A549 (cell line): ENCODE results near the gene ANXA9. TPM values are rescaled to one million over a fixed set of nuclear protein-coding genes. Genes with fewer than 3 reads are reported as not detected.

Experiments
- ATAC-seq, 2 experiments: fragments of 200-7000 bp in 1 of 2; fragments of >200 bp in 1 of 2; cut with Nextera tagmentation in 1 of 2; cut with Tn5 transposase in 1 of 2; 3 replicates each; pipeline versions ENCODE4 v1.8.0 to v1.9.1; 2018 to 2020; ENCODE audit warnings: mild to moderate bottlenecking in 1 of 2, moderate library complexity in 1 of 2
- CTCF ChIA-PET: fragments of 300-600 bp; sonication (Branson Sonifier 250); formaldehyde crosslinking; extraction: SDS; loops from one replicate; lab custom pipeline; 2021; ENCODE audit warnings: antibody characterized with exemption, inconsistent platforms; lab: Yijun Ruan, JAX
- POLR2A ChIA-PET: fragments of 350-600 bp; formaldehyde crosslinking; extraction: SDS; loops from one replicate; lab custom pipeline; 2021; ENCODE audit warnings: antibody characterized with exemption, inconsistent platforms; lab: Yijun Ruan, JAX
- DNase-seq, 2 experiments: peaks; one replicate each; pipeline versions ENCODE4 v3.0.0 to v3.0.0-alpha.2; 2011 to 2016; ENCODE audit warnings: low read depth in 1 of 2, low spot score in 1 of 2
- FAIRE-seq: peaks from 2 replicates; lab custom pipeline; 2011; peaks lifted over from hg19 to GRCh38; lab: Jason Lieb, UNC
- H3K27ac ChIP-seq, 2 experiments: fragments of >200 bp; sonication (Bioruptor Twin); formaldehyde crosslinking; 3 replicates each; pipeline ENCODE4 v1.5.1; 2016 to 2017
- H3K4me1 ChIP-seq: fragments of >200 bp; sonication (Bioruptor Twin); formaldehyde crosslinking; 3 replicates; pipeline ENCODE4 v1.6.1; 2016
- H3K4me2 ChIP-seq: fragments of >200 bp; sonication (Bioruptor Twin); formaldehyde crosslinking; 3 replicates; pipeline ENCODE4 v1.6.1; 2016
- H3K4me3 ChIP-seq: fragments of >200 bp; sonication (Bioruptor Twin); formaldehyde crosslinking; 3 replicates; pipeline ENCODE4 v1.5.1; 2016
- H3K9me3 ChIP-seq: fragments of >200 bp; sonication (Bioruptor Twin); formaldehyde crosslinking; 3 replicates; pipeline ENCODE4 v1.6.1; 2016
- BHLHE40 ChIP-seq: IDR thresholded peaks from 2 replicates; pipeline ENCODE4 v1.6.1; 2012; ENCODE audit warnings: low read depth, low read length, inconsistent platforms
- CEBPB ChIP-seq, 2 experiments: fragments of >200 bp in 1 of 2; sonication (Bioruptor Twin) in 1 of 2; formaldehyde crosslinking in 1 of 2; IDR thresholded peaks; 2 replicates each; pipeline ENCODE4 v1.6.1; 2012 to 2016
- CHD2 ChIP-seq: fragments of 150-350 bp; IDR thresholded peaks from 2 replicates; pipeline ENCODE4 v1.6.1; 2014; ENCODE audit warnings: low read length; ENCODE audit not compliant: partially characterized antibody
- EHMT2 ChIP-seq: fragments of 200-600 bp; sonication (generic); IDR thresholded peaks from 2 replicates; pipeline ENCODE4 v1.6.1; 2016; ENCODE audit warnings: antibody characterized with exemption, low read depth, mild to moderate bottlenecking, moderate library complexity
- FOSB ChIP-seq: fragments of 250-450 bp; sonication (Bioruptor Pico); IDR thresholded peaks from 2 replicates; pipeline ENCODE4 v1.5.0; 2020; ENCODE audit warnings: mild to moderate bottlenecking, moderate library complexity
- JUNB ChIP-seq: fragments of >200 bp; sonication (Bioruptor Twin); formaldehyde crosslinking; IDR thresholded peaks from 2 replicates; pipeline ENCODE4 v1.6.1; 2016
- KDM1A ChIP-seq: fragments of 200-600 bp; sonication (generic); IDR thresholded peaks from 2 replicates; pipeline ENCODE4 v1.6.1; 2016; ENCODE audit warnings: low read depth, mild to moderate bottlenecking
- NFE2L2 ChIP-seq: fragments of 150-350 bp; conservative IDR thresholded peaks from 2 replicates; pipeline ENCODE4 v1.6.1; 2014; ENCODE audit warnings: low read length
- NR3C1 ChIP-seq: fragments of >200 bp; sonication (Bioruptor Twin); formaldehyde crosslinking; IDR thresholded peaks from 3 replicates; pipeline ENCODE4 v1.6.1; 2017
- PHF8 ChIP-seq: fragments of 200-600 bp; sonication (generic); IDR thresholded peaks from 2 replicates; pipeline ENCODE4 v1.6.1; 2016; ENCODE audit warnings: low read depth, mild to moderate bottlenecking, antibody characterized with exemption, moderate library complexity, borderline replicate concordance
- RAD21 ChIP-seq, 2 experiments: fragments of >200 bp in 1 of 2; sonication (Bioruptor Twin) in 1 of 2; formaldehyde crosslinking in 1 of 2; IDR thresholded peaks in 1 of 2; conservative IDR thresholded peaks in 1 of 2; 2 replicates in 1 of 2; 3 replicates in 1 of 2; pipeline ENCODE4 v1.6.1; 2012 to 2018; ENCODE audit warnings: inconsistent platforms in 1 of 2
- RARB ChIP-seq: fragments of 250-450 bp; sonication (Bioruptor Pico); IDR thresholded peaks from 2 replicates; pipeline ENCODE4 v1.8.0; 2021; ENCODE audit warnings: mild to moderate bottlenecking, moderate library complexity
- RCOR1 ChIP-seq: fragments of 150-350 bp; IDR thresholded peaks from 2 replicates; pipeline ENCODE4 v1.6.1; 2014; ENCODE audit warnings: antibody characterized with exemption, low read length, low read depth
- RNF2 ChIP-seq: fragments of 200-600 bp; sonication (generic); IDR thresholded peaks from 2 replicates; pipeline ENCODE4 v1.6.1; 2016; ENCODE audit warnings: low read depth, mild to moderate bottlenecking, antibody characterized with exemption, moderate library complexity, borderline replicate concordance
- TFCP2L1 ChIP-seq: fragments of 250-450 bp; sonication (Bioruptor Pico); IDR thresholded peaks from 2 replicates; pipeline ENCODE4 v1.5.0; 2021; ENCODE audit warnings: mild to moderate bottlenecking
- ZC3H11A ChIP-seq: fragments of 450-650 bp; IDR thresholded peaks from 2 replicates; pipeline ENCODE4 v1.6.1; 2014; ENCODE audit warnings: antibody characterized with exemption, mild to moderate bottlenecking
- ZNF302 ChIP-seq: fragments of 250-450 bp; sonication (Bioruptor Pico); IDR thresholded peaks from 2 replicates; pipeline ENCODE4 v1.9.0; 2021; ENCODE audit warnings: inconsistent platforms, mild to moderate bottlenecking, moderate library complexity
- ZSCAN20 ChIP-seq: fragments of 250-450 bp; sonication (Bioruptor Pico); IDR thresholded peaks from 2 replicates; pipeline ENCODE4 v1.8.0; 2022; ENCODE audit warnings: mild to moderate bottlenecking, moderate library complexity
- WGBS: methylation state at CpG from one replicate; pipeline ENCODE4 v1.1.6; 2017; ENCODE audit errors: missing lambda C conversion rate; 5-methylcytosine and 5-hydroxymethylcytosine counted together
- polyA plus RNA-seq, 4 experiments: library from polyadenylated mRNA; depleted of rRNA in 3 of 4; stranded (reverse); fragments of >200 nt; fragmentation: RNase III in 1 of 4; extraction: RNeasy Plus Mini Kit Qiagen cat#74134 plus additional on column Dnase treatment in 1 of 4; gene quantifications; 2 replicates in 3 of 4; 3 replicates in 1 of 4; pipeline ENCODE4 v1.2.3, GENCODE V29; 2011 to 2017
- TF ChIP-seq, protein P1 (sequence below): IDR thresholded peaks from 2 replicates; pipeline ENCODE4 v1.6.1; 2012
- TF ChIP-seq, protein P2 (sequence below): IDR thresholded peaks from 2 replicates; pipeline ENCODE4 v1.6.1; 2012
- TF ChIP-seq, protein P3 (sequence below): fragments of 250-450 bp; sonication (Bioruptor Pico); IDR thresholded peaks from 2 replicates; pipeline ENCODE4 v1.5.0; 2021; ENCODE audit warnings: mild to moderate bottlenecking, moderate library complexity, borderline replicate concordance
- TF ChIP-seq, protein P4 (sequence below): fragments of >200 bp; sonication (Bioruptor Twin); formaldehyde crosslinking; IDR thresholded peaks from 2 replicates; pipeline ENCODE4 v1.6.1; 2016
- TF ChIP-seq, protein P5 (sequence below): fragments of 250-450 bp; sonication (Bioruptor Pico); IDR thresholded peaks from 2 replicates; pipeline ENCODE4 v1.5.0; 2020; ENCODE audit warnings: low read depth, mild to moderate bottlenecking, moderate library complexity
- TF ChIP-seq, protein P6 (sequence below): fragments of >200 bp; sonication (Bioruptor Twin); formaldehyde crosslinking; IDR thresholded peaks from 3 replicates; pipeline ENCODE4 v1.5.1; 2016
- TF ChIP-seq, protein P7 (sequence below): fragments of >200 bp; sonication (Bioruptor Twin); formaldehyde crosslinking; IDR thresholded peaks from 3 replicates; pipeline ENCODE4 v1.6.1; 2016

The ANXA9 gene
- polyA plus RNA-seq, 2 of the 4 experiments (the other 2 are of a cell fraction): 2.1 to 2.2 TPM

DNA sequence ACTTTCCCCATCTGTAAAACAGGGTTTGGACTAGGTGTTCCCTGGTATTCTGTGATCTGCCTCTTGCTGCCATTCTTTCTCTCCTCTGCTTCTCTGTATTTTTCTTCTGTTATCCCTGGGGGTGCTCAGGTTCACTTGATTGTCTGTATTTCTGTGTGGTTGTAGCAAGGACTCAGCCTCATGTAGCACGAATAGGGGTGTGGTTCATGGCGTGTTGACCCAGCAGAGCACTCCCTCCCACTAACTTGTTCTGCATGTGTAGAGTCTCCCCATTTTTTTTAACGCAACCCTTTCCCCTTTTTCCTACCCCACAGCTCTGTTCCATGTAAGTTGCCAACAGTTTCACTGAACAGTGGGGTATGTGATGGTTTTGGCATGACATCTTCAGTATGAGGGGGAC is 53.1 kb downstream of the ANXA9 start:
- no peaks in the 10 kb centered on the region for H3K9me3 ChIP-seq
- ATAC-seq (no peak), FAIRE-seq (no peak), DNase-seq (no peak)
- ChIA-PET CTCF (interaction anchor here (4.8 kb wide), 1 partner anchor 10 kb away, joined by 14 read pairs; no protein-coding TSS in a partner anchor), POLR2A (interaction anchor here (1.1 kb wide), 1 partner anchor 13 kb away, joined by 3 read pairs; the partner anchor contains the start of gene C1orf56)
- TF ChIP-seq CHD2 (no peak), TFCP2L1 (CRISPR knock-in tag) (no peak), CEBPB (IDR thresholded peaks at IDR 0.05) (no peak), PHF8 (no peak), JUNB (no peak), FOSB (CRISPR knock-in tag) (no peak), RNF2 (no peak), ZNF302 (CRISPR knock-in tag) (no peak), ZC3H11A (no peak), EHMT2 (no peak)
- TF ChIP-seq, protein P1, sequence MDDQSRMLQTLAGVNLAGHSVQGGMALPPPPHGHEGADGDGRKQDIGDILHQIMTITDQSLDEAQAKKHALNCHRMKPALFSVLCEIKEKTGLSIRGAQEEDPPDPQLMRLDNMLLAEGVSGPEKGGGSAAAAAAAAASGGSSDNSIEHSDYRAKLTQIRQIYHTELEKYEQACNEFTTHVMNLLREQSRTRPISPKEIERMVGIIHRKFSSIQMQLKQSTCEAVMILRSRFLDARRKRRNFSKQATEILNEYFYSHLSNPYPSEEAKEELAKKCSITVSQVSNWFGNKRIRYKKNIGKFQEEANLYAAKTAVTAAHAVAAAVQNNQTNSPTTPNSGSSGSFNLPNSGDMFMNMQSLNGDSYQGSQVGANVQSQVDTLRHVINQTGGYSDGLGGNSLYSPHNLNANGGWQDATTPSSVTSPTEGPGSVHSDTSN: no peak
- TF ChIP-seq, protein P2, sequence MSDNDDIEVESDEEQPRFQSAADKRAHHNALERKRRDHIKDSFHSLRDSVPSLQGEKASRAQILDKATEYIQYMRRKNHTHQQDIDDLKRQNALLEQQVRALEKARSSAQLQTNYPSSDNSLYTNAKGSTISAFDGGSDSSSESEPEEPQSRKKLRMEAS: no peak
- TF ChIP-seq, protein P3, sequence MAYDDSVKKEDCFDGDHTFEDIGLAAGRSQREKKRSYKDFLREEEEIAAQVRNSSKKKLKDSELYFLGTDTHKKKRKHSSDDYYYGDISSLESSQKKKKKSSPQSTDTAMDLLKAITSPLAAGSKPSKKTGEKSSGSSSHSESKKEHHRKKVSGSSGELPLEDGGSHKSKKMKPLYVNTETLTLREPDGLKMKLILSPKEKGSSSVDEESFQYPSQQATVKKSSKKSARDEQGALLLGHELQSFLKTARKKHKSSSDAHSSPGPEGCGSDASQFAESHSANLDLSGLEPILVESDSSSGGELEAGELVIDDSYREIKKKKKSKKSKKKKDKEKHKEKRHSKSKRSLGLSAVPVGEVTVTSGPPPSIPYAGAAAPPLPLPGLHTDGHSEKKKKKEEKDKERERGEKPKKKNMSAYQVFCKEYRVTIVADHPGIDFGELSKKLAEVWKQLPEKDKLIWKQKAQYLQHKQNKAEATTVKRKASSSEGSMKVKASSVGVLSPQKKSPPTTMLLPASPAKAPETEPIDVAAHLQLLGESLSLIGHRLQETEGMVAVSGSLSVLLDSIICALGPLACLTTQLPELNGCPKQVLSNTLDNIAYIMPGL (CRISPR knock-in tag): no peak
- TF ChIP-seq, protein P4, sequence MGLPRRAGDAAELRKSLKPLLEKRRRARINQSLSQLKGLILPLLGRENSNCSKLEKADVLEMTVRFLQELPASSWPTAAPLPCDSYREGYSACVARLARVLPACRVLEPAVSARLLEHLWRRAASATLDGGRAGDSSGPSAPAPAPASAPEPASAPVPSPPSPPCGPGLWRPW: no peak
- no peak overlapping the region for H3K27ac ChIP-seq
- no peak overlapping the region for H3K4me2 ChIP-seq
- WGBS: 94% methylated on average over 3 of the region's 3 CpGs
- H3K4me1 ChIP-seq: no peaks in the 10 kb centered on the region
- H3K4me3 ChIP-seq: no peak overlapping the region

DNA sequence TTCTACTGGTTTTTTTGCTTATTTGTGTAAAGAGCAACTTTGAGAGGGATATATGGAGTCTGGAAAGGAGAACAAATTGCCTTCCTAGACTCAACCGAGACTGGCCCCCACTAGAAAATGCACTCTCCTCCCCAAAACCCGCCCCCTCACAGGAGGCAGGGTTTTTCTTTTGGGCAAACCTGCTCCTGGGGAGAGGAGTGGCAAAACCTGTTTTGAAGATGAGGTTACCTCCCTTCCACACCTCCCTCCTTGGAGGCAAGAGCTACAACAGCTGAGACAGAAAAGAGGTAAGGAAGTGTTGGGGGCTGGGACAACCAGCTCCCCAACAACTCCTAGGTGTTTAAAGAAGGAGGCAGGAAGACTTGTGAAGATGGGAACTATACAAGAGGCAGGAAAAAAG is 54.3 kb downstream of the ANXA9 start, which contains the start of gene BNIPL:
BNIPL (plus strand) TSS at position 231 of the 400 bp plus-strand sequence; CDS start at position 371, 140 bp downstream.
- no peak for DNase-seq
- POLR2A ChIA-PET: no interaction called here
- no peak within 1 kb of the TSS for H3K4me3 ChIP-seq
- H3K27ac ChIP-seq: no peak within 1 kb of the TSS
- WGBS: 38% methylated on average over 2 of the region's 2 CpGs
- ATAC-seq: no peak
- no peak within 1 kb of the TSS for H3K4me2 ChIP-seq
- no peak for TF ChIP-seq NR3C1
- TF ChIP-seq BHLHE40: no peak
- TF ChIP-seq, protein P4: no peak
- TF ChIP-seq JUNB: no peak
- TF ChIP-seq RCOR1: no peak
- TF ChIP-seq, protein P5, sequence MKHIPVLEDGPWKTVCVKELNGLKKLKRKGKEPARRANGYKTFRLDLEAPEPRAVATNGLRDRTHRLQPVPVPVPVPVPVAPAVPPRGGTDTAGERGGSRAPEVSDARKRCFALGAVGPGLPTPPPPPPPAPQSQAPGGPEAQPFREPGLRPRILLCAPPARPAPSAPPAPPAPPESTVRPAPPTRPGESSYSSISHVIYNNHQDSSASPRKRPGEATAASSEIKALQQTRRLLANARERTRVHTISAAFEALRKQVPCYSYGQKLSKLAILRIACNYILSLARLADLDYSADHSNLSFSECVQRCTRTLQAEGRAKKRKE (CRISPR knock-in tag): no peak
- TF ChIP-seq, protein P3 (CRISPR knock-in tag): no peak
- TF ChIP-seq, protein P6, sequence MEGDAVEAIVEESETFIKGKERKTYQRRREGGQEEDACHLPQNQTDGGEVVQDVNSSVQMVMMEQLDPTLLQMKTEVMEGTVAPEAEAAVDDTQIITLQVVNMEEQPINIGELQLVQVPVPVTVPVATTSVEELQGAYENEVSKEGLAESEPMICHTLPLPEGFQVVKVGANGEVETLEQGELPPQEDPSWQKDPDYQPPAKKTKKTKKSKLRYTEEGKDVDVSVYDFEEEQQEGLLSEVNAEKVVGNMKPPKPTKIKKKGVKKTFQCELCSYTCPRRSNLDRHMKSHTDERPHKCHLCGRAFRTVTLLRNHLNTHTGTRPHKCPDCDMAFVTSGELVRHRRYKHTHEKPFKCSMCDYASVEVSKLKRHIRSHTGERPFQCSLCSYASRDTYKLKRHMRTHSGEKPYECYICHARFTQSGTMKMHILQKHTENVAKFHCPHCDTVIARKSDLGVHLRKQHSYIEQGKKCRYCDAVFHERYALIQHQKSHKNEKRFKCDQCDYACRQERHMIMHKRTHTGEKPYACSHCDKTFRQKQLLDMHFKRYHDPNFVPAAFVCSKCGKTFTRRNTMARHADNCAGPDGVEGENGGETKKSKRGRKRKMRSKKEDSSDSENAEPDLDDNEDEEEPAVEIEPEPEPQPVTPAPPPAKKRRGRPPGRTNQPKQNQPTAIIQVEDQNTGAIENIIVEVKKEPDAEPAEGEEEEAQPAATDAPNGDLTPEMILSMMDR: no peak
- TF ChIP-seq KDM1A: no peak
- no peak for TF ChIP-seq ZC3H11A
- no peak for TF ChIP-seq ZSCAN20 (CRISPR knock-in tag)
- no peak for TF ChIP-seq NFE2L2
- TF ChIP-seq EHMT2: no peak
- no peak for TF ChIP-seq RARB (CRISPR knock-in tag)
- TF ChIP-seq RAD21 (conservative IDR thresholded peaks at IDR 0.05 in 1 of 2, IDR thresholded peaks at IDR 0.05 in 1 of 2): no peak
- TF ChIP-seq, protein P7, sequence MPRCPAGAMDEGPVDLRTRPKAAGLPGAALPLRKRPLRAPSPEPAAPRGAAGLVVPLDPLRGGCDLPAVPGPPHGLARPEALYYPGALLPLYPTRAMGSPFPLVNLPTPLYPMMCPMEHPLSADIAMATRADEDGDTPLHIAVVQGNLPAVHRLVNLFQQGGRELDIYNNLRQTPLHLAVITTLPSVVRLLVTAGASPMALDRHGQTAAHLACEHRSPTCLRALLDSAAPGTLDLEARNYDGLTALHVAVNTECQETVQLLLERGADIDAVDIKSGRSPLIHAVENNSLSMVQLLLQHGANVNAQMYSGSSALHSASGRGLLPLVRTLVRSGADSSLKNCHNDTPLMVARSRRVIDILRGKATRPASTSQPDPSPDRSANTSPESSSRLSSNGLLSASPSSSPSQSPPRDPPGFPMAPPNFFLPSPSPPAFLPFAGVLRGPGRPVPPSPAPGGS: no peak
- no peaks in the 10 kb centered on the region for H3K9me3 ChIP-seq
- no peak for FAIRE-seq
- H3K4me1 ChIP-seq: no peaks in the 10 kb centered on the region
- CTCF ChIA-PET: interaction anchor here (0.6 to 4.8 kb wide), 6 partner anchors 12 to 119 kb away, joined by 3 to 14 read pairs (median 4); partner anchors contain the start of gene TNFAIP8L2
